NCI-H748 treated with DMSO at 0.1 percent for 48 hours (cell line): ENCODE results near the gene ZNF12.
"Not testable (repeated sequence)": the region's sequence is repeated elsewhere in the genome, so short reads cannot be mapped to it uniquely, and the experiment has no call there.

ENCODE experiments used
- DNase-seq: peaks from one replicate; lab custom pipeline; 2025; lab: John Stamatoyannopoulos, UW

Gene ZNF12

GRCh38 chr7:6691609-6692106 lies 15.1 kb downstream of the ZNF12 start:
- DNase-seq, result no peak

- no peak for DNase-seq
Observed at GRCh38 chr7:6691103-6691502, 15.6 kb downstream of the ZNF12 start.

GRCh38 chr7:6680146-6680545 lies 26.6 kb downstream of the ZNF12 start:
- no peak for DNase-seq

- no peak for DNase-seq
Observed at GRCh38 chr7:6675807-6676405, 30.8 kb downstream of the ZNF12 start.

- DNase-seq, result not testable (repeated sequence)
Observed at GRCh38 chr7:6670851-6671250, 35.9 kb downstream of the ZNF12 start.

GRCh38 chr7:6658618-6659345 lies 48.0 kb downstream of the ZNF12 start:
- no peak for DNase-seq

- no peak for DNase-seq
Observed at GRCh38 chr7:6656413-6656812, 50.3 kb downstream of the ZNF12 start.

- DNase-seq, result no peak
Observed at GRCh38 chr7:6655636-6656385, 50.9 kb downstream of the ZNF12 start.

- no peak for DNase-seq
Observed at GRCh38 chr7:6654842-6655610, 51.7 kb downstream of the ZNF12 start.

GRCh38 chr7:6654113-6654841 lies 52.5 kb downstream of the ZNF12 start:
- no peak for DNase-seq

- no peak for DNase-seq
Observed at GRCh38 chr7:6653071-6654003, 53.4 kb downstream of the ZNF12 start.

- no peak for DNase-seq
Observed at GRCh38 chr7:6652446-6653011, 54.2 kb downstream of the ZNF12 start.

- no peak for DNase-seq
Observed at GRCh38 chr7:6651851-6652445, 54.8 kb downstream of the ZNF12 start.

- no peak for DNase-seq
Observed at GRCh38 chr7:6650521-6651011, 56.2 kb downstream of the ZNF12 start.

- no peak for DNase-seq
Observed at GRCh38 chr7:6650086-6650485, 56.7 kb downstream of the ZNF12 start.

GRCh38 chr7:6649241-6649961 lies 57.3 kb downstream of the ZNF12 start:
- DNase-seq, result no peak

- DNase-seq, result no peak
Observed at GRCh38 chr7:6648815-6649104, 58.0 kb downstream of the ZNF12 start.

- no peak for DNase-seq
Observed at GRCh38 chr7:6648066-6648814, 58.5 kb downstream of the ZNF12 start.
